Measurements from ENCODE around the gene P2RY2. TPM values are rescaled to one million over a fixed set of nuclear protein-coding genes. Genes with fewer than 3 reads are reported as not detected.

P2RY2 gene
- polyA plus RNA-seq, 1 experiment: not detected

DNA sequence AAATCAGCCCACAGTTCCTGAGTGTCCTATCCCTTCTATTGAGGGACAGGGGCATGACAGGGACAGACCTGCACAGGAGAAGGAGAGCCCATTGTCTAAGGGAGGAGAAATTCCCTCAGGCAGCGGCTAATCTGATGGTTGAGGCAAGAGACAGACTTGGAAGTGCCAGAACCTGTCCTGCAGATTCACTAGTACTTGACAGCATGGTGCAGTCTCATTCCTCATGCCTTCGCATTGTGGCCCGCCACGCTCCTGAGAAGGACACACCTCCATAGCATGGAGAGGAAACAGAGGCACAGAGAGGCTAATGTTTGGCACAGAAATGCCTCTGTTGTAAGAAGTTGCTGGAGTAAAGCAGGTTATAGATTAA, 57.3 kb downstream of the P2RY2 start:
- Histone ChIP-seq H3K27ac (ENCODE audit: low read depth, low read length) (no peak overlapping the region), H3K4me3 (ENCODE audit: low read depth, low read length) (no peak overlapping the region), H3K27me3 (ENCODE audit: control insufficient read depth, insufficient read depth, low read length) (peaks cover 32% of the 10 kb centered on the region), H3K9me3 (ENCODE audit: control insufficient read depth, insufficient read depth, low read length) (no peaks in the 10 kb centered on the region)
- no peak for DNase-seq (ENCODE audit: low read depth, low spot score)
- POLR2A ChIA-PET: no interaction called here
- CTCF ChIA-PET: interaction anchor here (1.0 to 1.7 kb wide), 2 partner anchors 14 to 33 kb away, joined by 4 to 13 read pairs; no protein-coding TSS in a partner anchor
- no peak for TF ChIP-seq CTCF (IDR thresholded peaks at IDR 0.05; ENCODE audit: low read depth, low read length)

- DNase-seq (ENCODE audit: low read depth, low spot score): no peak
- Histone ChIP-seq H3K27ac (ENCODE audit: low read depth, low read length) (no peak overlapping the region), H3K27me3 (ENCODE audit: control insufficient read depth, insufficient read depth, low read length) (peaks cover 31% of the 10 kb centered on the region), H3K9me3 (ENCODE audit: control insufficient read depth, insufficient read depth, low read length) (no peaks in the 10 kb centered on the region), H3K4me3 (ENCODE audit: low read depth, low read length) (no peak overlapping the region)
- no peak for TF ChIP-seq CTCF (IDR thresholded peaks at IDR 0.05; ENCODE audit: low read depth, low read length)
- ChIA-PET CTCF (interaction anchor here (1.0 kb wide), 1 partner anchor 12 kb away, joined by 3 read pairs; no protein-coding TSS in a partner anchor), POLR2A (no interaction called here)
These were observed 59.4 kb downstream of the P2RY2 start for GRCh38 chr11:73277467-73277866.

DNA sequence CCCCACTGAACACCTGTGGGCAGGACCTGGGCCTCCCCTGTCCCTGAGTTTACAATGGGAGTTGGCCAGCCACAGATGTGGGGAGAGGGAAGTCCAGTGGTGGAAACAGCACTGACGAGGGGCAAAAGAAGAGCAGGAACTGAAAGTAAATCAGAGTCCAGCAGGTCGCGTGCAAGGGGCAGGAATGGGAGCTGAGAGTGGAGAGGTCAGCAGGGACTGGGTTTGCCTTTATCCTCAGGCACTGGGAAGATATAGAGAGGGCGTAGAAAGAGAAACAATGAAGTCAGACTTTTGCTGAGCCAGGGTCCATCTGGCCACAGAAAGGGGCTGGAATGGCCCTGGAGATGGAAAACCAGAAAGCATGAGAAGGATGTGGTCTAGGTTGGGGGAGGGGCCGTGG, 62.5 kb downstream of the P2RY2 start:
- no peak overlapping the region for H3K27ac ChIP-seq (ENCODE audit: low read depth, low read length)
- no peak overlapping the region for H3K4me3 ChIP-seq (ENCODE audit: low read depth, low read length)
- no peak for TF ChIP-seq CTCF (IDR thresholded peaks at IDR 0.05; ENCODE audit: low read depth, low read length)
- ChIA-PET POLR2A (interaction anchor here (0.7 kb wide), 1 partner anchor 100 kb away, joined by 3 read pairs; no protein-coding TSS in a partner anchor), CTCF (interaction anchor here (1.0 to 1.5 kb wide), 2 partner anchors 9 to 38 kb away, joined by 5 to 7 read pairs; no protein-coding TSS in a partner anchor)
- H3K9me3 ChIP-seq (ENCODE audit: control insufficient read depth, insufficient read depth, low read length): no peaks in the 10 kb centered on the region
- no peak for DNase-seq (ENCODE audit: low read depth, low spot score)
- H3K27me3 ChIP-seq (ENCODE audit: control insufficient read depth, insufficient read depth, low read length): peaks cover 25% of the 10 kb centered on the region

- Histone ChIP-seq H3K4me3 (ENCODE audit: low read depth, low read length) (no peak overlapping the region), H3K27me3 (ENCODE audit: control insufficient read depth, insufficient read depth, low read length) (peaks cover 22% of the 10 kb centered on the region), H3K27ac (ENCODE audit: low read depth, low read length) (no peak overlapping the region), H3K9me3 (ENCODE audit: control insufficient read depth, insufficient read depth, low read length) (no peaks in the 10 kb centered on the region)
- ChIA-PET CTCF (interaction anchor here (1.5 kb wide), 1 partner anchor 8 kb away, joined by 7 read pairs; no protein-coding TSS in a partner anchor), POLR2A (no interaction called here)
- DNase-seq (ENCODE audit: low read depth, low spot score): no peak
- TF ChIP-seq CTCF (IDR thresholded peaks at IDR 0.05; ENCODE audit: low read depth, low read length): no peak
These were observed 63.2 kb downstream of the P2RY2 start for GRCh38 chr11:73281201-73281741.

GRCh38 chr11:73281796-73282660, 63.9 kb downstream of the P2RY2 start:
- Histone ChIP-seq H3K27me3 (ENCODE audit: control insufficient read depth, insufficient read depth, low read length) (peaks cover 22% of the 10 kb centered on the region), H3K9me3 (ENCODE audit: control insufficient read depth, insufficient read depth, low read length) (no peaks in the 10 kb centered on the region), H3K27ac (ENCODE audit: low read depth, low read length) (no peak overlapping the region), H3K4me3 (ENCODE audit: low read depth, low read length) (no peak overlapping the region)
- no peak for DNase-seq (ENCODE audit: low read depth, low spot score)
- ChIA-PET POLR2A (no interaction called here), CTCF (interaction anchor here (0.7 to 2.8 kb wide), 2 partner anchors 13 to 104 kb away, joined by 5 to 8 read pairs; no protein-coding TSS in a partner anchor)
- TF ChIP-seq CTCF (IDR thresholded peaks at IDR 0.05; ENCODE audit: low read depth, low read length): no peak
